Astrocyte (in vitro differentiated cells and primary cell): Measurements from ENCODE around the gene JMJD4.

ENCODE experiments used
- CTCF ChIP-seq: IDR thresholded peaks from 2 replicates; pipeline ENCODE4 v1.5.1; 2011; ENCODE audit warnings: low read depth, mild to moderate bottlenecking, inconsistent platforms, low read length, moderate library complexity; ENCODE audit not compliant: insufficient read depth
- EZH2 ChIP-seq: IDR thresholded peaks from 2 replicates; pipeline ENCODE4 v1.6.1; 2012; ENCODE audit warnings: mild to moderate bottlenecking, low read length, inconsistent platforms; ENCODE audit not compliant: insufficient read depth

GRCh38 chr1:227734856-227735538, at the start of gene JMJD4, which contains the start of gene SNAP47:
- TF ChIP-seq CTCF = no peak
- TF ChIP-seq EZH2 = no peak
